ENCODE results near the gene RILPL2.
"Not testable (repeated sequence)": the region's sequence is repeated elsewhere in the genome, so short reads cannot be mapped to it uniquely, and the experiment has no call there.

RILPL2 gene

GRCh38 chr12:123401753-123402683 lies 34.5 kb downstream of the RILPL2 start:
- DNase-seq: no peak

GRCh38 chr12:123399255-123399617 lies 37.2 kb downstream of the RILPL2 start:
- no peak for DNase-seq

GRCh38 chr12:123398550-123399254 lies 37.8 kb downstream of the RILPL2 start:
- DNase-seq: peak; percentile 69 to 83

- no peak for DNase-seq
Measured at GRCh38 chr12:123398177-123398549, 38.3 kb downstream of the RILPL2 start.

- no peak for DNase-seq
Measured at GRCh38 chr12:123397400-123397799, 39.1 kb downstream of the RILPL2 start.

GRCh38 chr12:123396954-123397353 lies 39.5 kb downstream of the RILPL2 start:
- no peak for DNase-seq

- no peak for DNase-seq
Measured at GRCh38 chr12:123396543-123396942, 39.9 kb downstream of the RILPL2 start.

GRCh38 chr12:123395236-123395635 lies 41.2 kb downstream of the RILPL2 start:
- no peak for DNase-seq

- no peak for DNase-seq
Measured at GRCh38 chr12:123393747-123394146, 42.7 kb downstream of the RILPL2 start.

GRCh38 chr12:123391546-123392343 lies 44.7 kb downstream of the RILPL2 start:
- no peak for DNase-seq

- no peak for DNase-seq
Measured at GRCh38 chr12:123390498-123391426, 45.7 kb downstream of the RILPL2 start.

- DNase-seq: no peak
Measured at GRCh38 chr12:123389560-123390351, 46.7 kb downstream of the RILPL2 start.

GRCh38 chr12:123388951-123389559 lies 47.4 kb downstream of the RILPL2 start:
- no peak for DNase-seq

GRCh38 chr12:123388177-123388950 lies 48.1 kb downstream of the RILPL2 start:
- DNase-seq: peak in 1 of 2 experiments; percentile 44

- no peak for DNase-seq
Measured at GRCh38 chr12:123387508-123388176, 48.8 kb downstream of the RILPL2 start.

- DNase-seq: not testable (repeated sequence)
Measured at GRCh38 chr12:123385536-123385935, 50.9 kb downstream of the RILPL2 start.

- DNase-seq: peak in 1 of 2 experiments; percentile 16
Measured at GRCh38 chr12:123384994-123385376, 51.5 kb downstream of the RILPL2 start.

- peak; percentile 60 to 77 for DNase-seq
Measured at GRCh38 chr12:123384318-123384993, 52.0 kb downstream of the RILPL2 start.

GRCh38 chr12:123382684-123383083 lies 53.8 kb downstream of the RILPL2 start:
- no peak for DNase-seq

Data from NCI-H524 (cell line).